K562 (cell line): Measurements from ENCODE around the gene FTO. TPM values are rescaled to one million over a fixed set of nuclear protein-coding genes. Genes with fewer than 3 reads are reported as not detected.

Experiments
- BRF1 ChIP-seq: IDR thresholded peaks from 3 replicates; pipeline ENCODE4 v1.6.1; 2011; ENCODE audit warnings: borderline replicate concordance, mild to moderate bottlenecking; ENCODE audit not compliant: insufficient read length; ENCODE audit errors: extremely low read depth
- CEBPB ChIP-seq: fragments of 450-650 bp; IDR thresholded peaks from 2 replicates; pipeline ENCODE4 v1.6.1; 2016; ENCODE audit warnings: missing genetic modification characterization, missing compliant biosample characterization
- FOSL1 ChIP-seq: fragments of 200-800 bp; sonication (Bioruptor generic); conservative IDR thresholded peaks from 2 replicates; pipeline ENCODE4 v1.6.1; 2016; ENCODE audit warnings: missing genetic modification characterization, missing compliant biosample characterization
- FOXM1 ChIP-seq, 2 experiments: fragments of 450-650 bp in 1 of 2; sonication (generic) in 1 of 2; formaldehyde crosslinking in 1 of 2; IDR thresholded peaks; 2 replicates each; pipeline versions ENCODE4 v1.6.1 to v1.9.0; 2017 to 2022; ENCODE audit warnings: low read depth in 2 of 2, mild to moderate bottlenecking in 2 of 2, missing genetic modification reagents in 1 of 2, moderate library complexity in 1 of 2
- GABPB1 ChIP-seq: sonication (generic); formaldehyde crosslinking; IDR thresholded peaks from 2 replicates; pipeline ENCODE4 v1.8.0; 2022; ENCODE audit warnings: mild to moderate bottlenecking, missing genetic modification reagents
- HMG20B ChIP-seq: fragments of 250-450 bp; sonication (Bioruptor Pico); IDR thresholded peaks from 2 replicates; pipeline ENCODE4 v1.5.0; 2021; ENCODE audit warnings: mild to moderate bottlenecking
- IRF2 ChIP-seq: sonication (generic); formaldehyde crosslinking; IDR thresholded peaks from 2 replicates; pipeline ENCODE4 v1.8.1; 2022; ENCODE audit warnings: mild to moderate bottlenecking, missing genetic modification reagents
- KLF6 ChIP-seq: fragments of 250-450 bp; sonication (Bioruptor Pico); IDR thresholded peaks from 2 replicates; pipeline ENCODE4 v1.4.0; 2020; ENCODE audit warnings: mild to moderate bottlenecking, moderate library complexity, borderline replicate concordance
- RAD51 ChIP-seq: fragments of 450-650 bp; IDR thresholded peaks from 2 replicates; pipeline ENCODE4 v1.7.1; 2016; ENCODE audit warnings: low read depth, mild to moderate bottlenecking, borderline replicate concordance
- RFX7 ChIP-seq: fragments of 250-450 bp; sonication (Bioruptor Pico); IDR thresholded peaks from 2 replicates; pipeline ENCODE4 v1.5.1; 2021; ENCODE audit warnings: mild to moderate bottlenecking
- STAT5A ChIP-seq: IDR thresholded peaks from 2 replicates; pipeline ENCODE4 v1.6.1; 2012; ENCODE audit warnings: low read length, inconsistent platforms, borderline replicate concordance
- ZNF707 ChIP-seq: fragments of 250-450 bp; sonication (Bioruptor Pico); conservative IDR thresholded peaks from 2 replicates; pipeline ENCODE4 v1.8.0; 2022; ENCODE audit warnings: inconsistent platforms, mild to moderate bottlenecking, moderate library complexity
- polyA plus RNA-seq, 8 experiments: library from polyadenylated mRNA; depleted of rRNA in 4 of 8; stranded (reverse) in 5 of 8; unstranded in 3 of 8; fragments of >200 nt; fragmentation: Nextera tagmentation in 2 of 8; fragmentation: Illumina TruSeq in 1 of 8; extraction: Ambion mirVana in 2 of 8; extraction: Trizol in 1 of 8; gene quantifications; 2 replicates each; pipeline versions ENCODE4 v1.2.1 to v1.2.3, GENCODE V29; 2011 to 2014; ENCODE audit warnings: inconsistent platforms in 1 of 8, missing spikeins in 1 of 8
- total RNA-seq, 7 experiments: library from RNA; depleted of rRNA in 6 of 7; stranded (reverse); fragments of >200 nt in 6 of 7; fragmentation: Illumina TruSeq in 2 of 7; extraction: Trizol in 2 of 7; gene quantifications; 2 replicates each; pipeline versions ENCODE4 v1.2.1 to v1.2.3, GENCODE V29; 2011 to 2021; ENCODE audit warnings: low replicate concordance in 1 of 7
- TF ChIP-seq, protein P1 (sequence below), 2 experiments: fragments of 450-650 bp in 1 of 2; sonication (generic) in 1 of 2; formaldehyde crosslinking in 1 of 2; IDR thresholded peaks in 1 of 2; conservative IDR thresholded peaks in 1 of 2; 2 replicates each; pipeline versions ENCODE4 v1.6.1 to v1.8.1; 2016 to 2023; ENCODE audit warnings: mild to moderate bottlenecking in 2 of 2, moderate library complexity in 2 of 2, inconsistent platforms in 1 of 2, missing genetic modification reagents in 1 of 2
- TF ChIP-seq, protein P2 (sequence below): sonication (generic); IDR thresholded peaks from 2 replicates; pipeline ENCODE4 v1.6.1; 2016
- TF ChIP-seq, protein P3 (sequence below): fragments of 450-650 bp; IDR thresholded peaks from 2 replicates; pipeline ENCODE4 v1.6.1; 2016; ENCODE audit warnings: mild to moderate bottlenecking
- TF ChIP-seq, protein P4 (sequence below), 3 experiments: fragments of 200-800 bp in 1 of 3; fragments of 250-450 bp in 1 of 3; fragments of 450-650 bp in 1 of 3; sonication (Bioruptor Pico) in 1 of 3; sonication (Bioruptor generic) in 1 of 3; formaldehyde crosslinking in 1 of 3; IDR thresholded peaks; 2 replicates each; pipeline versions ENCODE4 v1.6.1 to v1.8.0; 2016 to 2022; ENCODE audit warnings: mild to moderate bottlenecking in 2 of 3, missing genetic modification characterization in 2 of 3, missing compliant biosample characterization in 1 of 3, moderate library complexity in 1 of 3
- TF ChIP-seq, protein P5 (sequence below): fragments of 450-650 bp; IDR thresholded peaks from 2 replicates; pipeline ENCODE4 v1.6.1; 2014; ENCODE audit warnings: low read depth, mild to moderate bottlenecking, moderate library complexity, borderline replicate concordance

The FTO gene
- total and polyA plus RNA-seq, 9 of the 15 experiments (the other 6 are each of a cell fraction or from before 2014, with no cell fraction given) = 11.3 to 27.7 (median 25.5) TPM

DNA sequence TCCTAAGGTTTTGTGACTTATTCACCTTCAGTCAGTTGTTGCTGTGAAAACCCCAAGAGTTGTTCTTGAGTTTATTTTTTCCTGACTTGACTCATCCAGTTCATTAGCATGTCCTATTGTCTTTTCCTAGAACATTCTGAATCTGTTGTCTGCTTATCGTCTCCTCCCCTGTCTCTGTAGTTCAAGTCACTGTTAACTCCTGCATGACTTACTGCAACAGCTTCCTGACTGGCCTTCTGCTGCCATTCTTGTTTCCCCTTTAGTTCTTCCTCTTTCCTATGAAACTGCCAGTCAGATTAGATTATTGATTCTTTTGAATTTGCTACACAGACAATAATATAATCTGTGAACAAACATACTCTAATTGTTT, 161.5 kb downstream of the FTO start (continued):
- TF ChIP-seq, protein P1, sequence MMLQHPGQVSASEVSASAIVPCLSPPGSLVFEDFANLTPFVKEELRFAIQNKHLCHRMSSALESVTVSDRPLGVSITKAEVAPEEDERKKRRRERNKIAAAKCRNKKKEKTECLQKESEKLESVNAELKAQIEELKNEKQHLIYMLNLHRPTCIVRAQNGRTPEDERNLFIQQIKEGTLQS (IDR thresholded peaks at IDR 0.05) = no peak
- TF ChIP-seq, protein P1 (CRISPR knock-in tag; conservative IDR thresholded peaks at IDR 0.05) = no peak
- TF ChIP-seq, protein P2, sequence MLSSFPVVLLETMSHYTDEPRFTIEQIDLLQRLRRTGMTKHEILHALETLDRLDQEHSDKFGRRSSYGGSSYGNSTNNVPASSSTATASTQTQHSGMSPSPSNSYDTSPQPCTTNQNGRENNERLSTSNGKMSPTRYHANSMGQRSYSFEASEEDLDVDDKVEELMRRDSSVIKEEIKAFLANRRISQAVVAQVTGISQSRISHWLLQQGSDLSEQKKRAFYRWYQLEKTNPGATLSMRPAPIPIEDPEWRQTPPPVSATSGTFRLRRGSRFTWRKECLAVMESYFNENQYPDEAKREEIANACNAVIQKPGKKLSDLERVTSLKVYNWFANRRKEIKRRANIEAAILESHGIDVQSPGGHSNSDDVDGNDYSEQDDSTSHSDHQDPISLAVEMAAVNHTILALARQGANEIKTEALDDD = peak; percentile 44; the same call in 1 of the 2 replicates
- TF ChIP-seq BRF1 (no peak), ZNF707 (CRISPR knock-in tag) (no peak), IRF2 (CRISPR knock-in tag) (no peak), STAT5A (peak; percentile 19; the same call in 1 of the 2 replicates), GABPB1 (CRISPR knock-in tag) (no peak), KLF6 (CRISPR knock-in tag) (no peak), RAD51 (no peak), RFX7 (no peak), FOSL1 (tag) (peak; percentile 61; the same call in 1 of the 2 replicates), HMG20B (CRISPR knock-in tag) (no peak), CEBPB (tag) (no peak), FOXM1 (IDR thresholded peaks at IDR 0.05; ENCODE audit: low read depth) (peak; percentile 50; the same call in 1 of the 2 replicates), FOXM1 (CRISPR knock-in tag; IDR thresholded peaks at IDR 0.05; ENCODE audit: low read depth) (no peak)
- TF ChIP-seq, protein P3, sequence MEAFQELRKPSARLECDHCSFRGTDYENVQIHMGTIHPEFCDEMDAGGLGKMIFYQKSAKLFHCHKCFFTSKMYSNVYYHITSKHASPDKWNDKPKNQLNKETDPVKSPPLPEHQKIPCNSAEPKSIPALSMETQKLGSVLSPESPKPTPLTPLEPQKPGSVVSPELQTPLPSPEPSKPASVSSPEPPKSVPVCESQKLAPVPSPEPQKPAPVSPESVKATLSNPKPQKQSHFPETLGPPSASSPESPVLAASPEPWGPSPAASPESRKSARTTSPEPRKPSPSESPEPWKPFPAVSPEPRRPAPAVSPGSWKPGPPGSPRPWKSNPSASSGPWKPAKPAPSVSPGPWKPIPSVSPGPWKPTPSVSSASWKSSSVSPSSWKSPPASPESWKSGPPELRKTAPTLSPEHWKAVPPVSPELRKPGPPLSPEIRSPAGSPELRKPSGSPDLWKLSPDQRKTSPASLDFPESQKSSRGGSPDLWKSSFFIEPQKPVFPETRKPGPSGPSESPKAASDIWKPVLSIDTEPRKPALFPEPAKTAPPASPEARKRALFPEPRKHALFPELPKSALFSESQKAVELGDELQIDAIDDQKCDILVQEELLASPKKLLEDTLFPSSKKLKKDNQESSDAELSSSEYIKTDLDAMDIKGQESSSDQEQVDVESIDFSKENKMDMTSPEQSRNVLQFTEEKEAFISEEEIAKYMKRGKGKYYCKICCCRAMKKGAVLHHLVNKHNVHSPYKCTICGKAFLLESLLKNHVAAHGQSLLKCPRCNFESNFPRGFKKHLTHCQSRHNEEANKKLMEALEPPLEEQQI = peak; percentile 67; the same call in 1 of the 2 replicates
- TF ChIP-seq, protein P4, sequence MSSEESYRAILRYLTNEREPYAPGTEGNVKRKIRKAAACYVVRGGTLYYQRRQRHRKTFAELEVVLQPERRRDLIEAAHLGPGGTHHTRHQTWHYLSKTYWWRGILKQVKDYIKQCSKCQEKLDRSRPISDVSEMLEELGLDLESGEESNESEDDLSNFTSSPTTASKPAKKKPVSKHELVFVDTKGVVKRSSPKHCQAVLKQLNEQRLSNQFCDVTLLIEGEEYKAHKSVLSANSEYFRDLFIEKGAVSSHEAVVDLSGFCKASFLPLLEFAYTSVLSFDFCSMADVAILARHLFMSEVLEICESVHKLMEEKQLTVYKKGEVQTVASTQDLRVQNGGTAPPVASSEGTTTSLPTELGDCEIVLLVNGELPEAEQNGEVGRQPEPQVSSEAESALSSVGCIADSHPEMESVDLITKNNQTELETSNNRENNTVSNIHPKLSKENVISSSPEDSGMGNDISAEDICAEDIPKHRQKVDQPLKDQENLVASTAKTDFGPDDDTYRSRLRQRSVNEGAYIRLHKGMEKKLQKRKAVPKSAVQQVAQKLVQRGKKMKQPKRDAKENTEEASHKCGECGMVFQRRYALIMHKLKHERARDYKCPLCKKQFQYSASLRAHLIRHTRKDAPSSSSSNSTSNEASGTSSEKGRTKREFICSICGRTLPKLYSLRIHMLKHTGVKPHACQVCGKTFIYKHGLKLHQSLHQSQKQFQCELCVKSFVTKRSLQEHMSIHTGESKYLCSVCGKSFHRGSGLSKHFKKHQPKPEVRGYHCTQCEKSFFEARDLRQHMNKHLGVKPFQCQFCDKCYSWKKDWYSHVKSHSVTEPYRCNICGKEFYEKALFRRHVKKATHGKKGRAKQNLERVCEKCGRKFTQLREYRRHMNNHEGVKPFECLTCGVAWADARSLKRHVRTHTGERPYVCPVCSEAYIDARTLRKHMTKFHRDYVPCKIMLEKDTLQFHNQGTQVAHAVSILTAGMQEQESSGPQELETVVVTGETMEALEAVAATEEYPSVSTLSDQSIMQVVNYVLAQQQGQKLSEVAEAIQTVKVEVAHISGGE (CRISPR knock-in tag; IDR thresholded peaks at IDR 0.05) = 0 out of 6 replicates have a peak, but pooled peaks of 1 of the 3 experiments have one; percentile 4
- TF ChIP-seq, protein P5, sequence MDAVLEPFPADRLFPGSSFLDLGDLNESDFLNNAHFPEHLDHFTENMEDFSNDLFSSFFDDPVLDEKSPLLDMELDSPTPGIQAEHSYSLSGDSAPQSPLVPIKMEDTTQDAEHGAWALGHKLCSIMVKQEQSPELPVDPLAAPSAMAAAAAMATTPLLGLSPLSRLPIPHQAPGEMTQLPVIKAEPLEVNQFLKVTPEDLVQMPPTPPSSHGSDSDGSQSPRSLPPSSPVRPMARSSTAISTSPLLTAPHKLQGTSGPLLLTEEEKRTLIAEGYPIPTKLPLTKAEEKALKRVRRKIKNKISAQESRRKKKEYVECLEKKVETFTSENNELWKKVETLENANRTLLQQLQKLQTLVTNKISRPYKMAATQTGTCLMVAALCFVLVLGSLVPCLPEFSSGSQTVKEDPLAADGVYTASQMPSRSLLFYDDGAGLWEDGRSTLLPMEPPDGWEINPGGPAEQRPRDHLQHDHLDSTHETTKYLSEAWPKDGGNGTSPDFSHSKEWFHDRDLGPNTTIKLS = no peak
